ENCODE results near the gene SCAMP2.

DNA sequence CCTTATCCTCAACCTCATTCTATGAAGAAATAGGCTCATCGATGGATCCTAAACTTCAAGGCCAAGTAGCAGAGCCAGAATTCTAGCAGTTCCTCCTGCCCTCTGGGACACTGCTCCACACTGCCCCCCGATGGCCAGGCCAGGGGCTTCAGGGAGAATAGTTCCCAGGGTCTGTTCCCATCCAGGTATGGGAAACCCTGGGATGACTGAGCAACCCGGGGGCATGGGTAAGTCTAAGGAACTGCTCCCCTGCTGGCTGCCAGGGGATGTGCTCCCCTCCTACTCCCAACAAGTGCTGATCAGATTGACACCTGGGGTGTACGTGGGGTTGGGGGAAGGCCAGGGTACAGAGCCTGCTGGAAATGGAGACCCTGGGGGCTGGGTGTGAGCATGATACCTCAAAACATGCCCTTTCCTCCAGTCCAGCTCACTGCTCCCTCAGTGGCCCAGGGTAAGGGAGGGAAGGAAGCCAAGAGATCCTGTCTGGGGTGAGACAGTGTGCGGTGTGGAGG lies 37.8 kb downstream of the SCAMP2 start:
- TF ChIP-seq, protein P1, sequence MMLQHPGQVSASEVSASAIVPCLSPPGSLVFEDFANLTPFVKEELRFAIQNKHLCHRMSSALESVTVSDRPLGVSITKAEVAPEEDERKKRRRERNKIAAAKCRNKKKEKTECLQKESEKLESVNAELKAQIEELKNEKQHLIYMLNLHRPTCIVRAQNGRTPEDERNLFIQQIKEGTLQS (IDR thresholded peaks at IDR 0.05) = no peak
- TF ChIP-seq, protein P2, sequence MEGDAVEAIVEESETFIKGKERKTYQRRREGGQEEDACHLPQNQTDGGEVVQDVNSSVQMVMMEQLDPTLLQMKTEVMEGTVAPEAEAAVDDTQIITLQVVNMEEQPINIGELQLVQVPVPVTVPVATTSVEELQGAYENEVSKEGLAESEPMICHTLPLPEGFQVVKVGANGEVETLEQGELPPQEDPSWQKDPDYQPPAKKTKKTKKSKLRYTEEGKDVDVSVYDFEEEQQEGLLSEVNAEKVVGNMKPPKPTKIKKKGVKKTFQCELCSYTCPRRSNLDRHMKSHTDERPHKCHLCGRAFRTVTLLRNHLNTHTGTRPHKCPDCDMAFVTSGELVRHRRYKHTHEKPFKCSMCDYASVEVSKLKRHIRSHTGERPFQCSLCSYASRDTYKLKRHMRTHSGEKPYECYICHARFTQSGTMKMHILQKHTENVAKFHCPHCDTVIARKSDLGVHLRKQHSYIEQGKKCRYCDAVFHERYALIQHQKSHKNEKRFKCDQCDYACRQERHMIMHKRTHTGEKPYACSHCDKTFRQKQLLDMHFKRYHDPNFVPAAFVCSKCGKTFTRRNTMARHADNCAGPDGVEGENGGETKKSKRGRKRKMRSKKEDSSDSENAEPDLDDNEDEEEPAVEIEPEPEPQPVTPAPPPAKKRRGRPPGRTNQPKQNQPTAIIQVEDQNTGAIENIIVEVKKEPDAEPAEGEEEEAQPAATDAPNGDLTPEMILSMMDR (IDR thresholded peaks at IDR 0.05; ENCODE audit: low read depth, low read length, missing input control) = peak; percentile 70

Data from liver (tissue), 3 donors.